Ishikawa (cell line): ENCODE results near the gene TTC4.

Source experiments
- EP300 ChIP-seq: IDR thresholded peaks from 2 replicates; pipeline ENCODE4 v1.6.1; 2012; ENCODE audit warnings: borderline replicate concordance
- RAD21 ChIP-seq: IDR thresholded peaks from 2 replicates; pipeline ENCODE4 v1.6.1; 2012; ENCODE audit warnings: low read depth
- YY1 ChIP-seq: IDR thresholded peaks from 2 replicates; pipeline ENCODE4 v1.6.1; 2012; ENCODE audit warnings: low read depth
- ZBTB7A ChIP-seq: IDR thresholded peaks from 2 replicates; pipeline ENCODE4 v1.6.1; 2012; ENCODE audit warnings: low read depth

DNA sequence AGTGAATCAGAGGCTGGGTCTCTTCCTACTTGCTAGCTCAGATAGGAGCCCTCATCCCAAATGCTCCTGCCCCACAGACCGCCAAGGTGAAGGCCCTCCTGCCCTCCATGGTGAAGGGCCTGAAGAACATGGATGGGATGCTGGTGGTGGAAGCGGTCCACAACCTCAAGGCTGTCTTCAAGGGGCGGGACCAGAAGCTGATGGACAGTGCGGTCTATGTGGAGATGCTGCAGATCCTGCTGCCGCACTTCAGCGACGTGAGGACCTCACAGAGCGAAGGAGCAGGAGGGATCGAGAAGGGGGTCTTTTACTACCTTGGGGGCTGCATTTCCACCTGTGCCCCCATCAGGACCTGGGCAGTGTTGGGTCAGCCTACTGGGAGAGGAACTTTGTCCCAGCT, 14.6 kb upstream of the TTC4 start:
- TF ChIP-seq ZBTB7A (no peak), EP300 (no peak), YY1 (no peak), RAD21 (no peak)
